Esophagus mucosa (tissue), 1 donor: ENCODE measurements around the gene SIRT1. TPM values are rescaled to one million over a fixed set of nuclear protein-coding genes. Genes with fewer than 3 reads are reported as not detected.
A peak's percentile ranks its signal among the peaks of the same experiment; 100 is the strongest.
"Not testable (repeated sequence)": the region's sequence is repeated elsewhere in the genome, so short reads cannot be mapped to it uniquely, and the experiment has no call there.

Source experiments
- ATAC-seq: fragments of 200-7000 bp; cut with Tn5 transposase; one replicate; pipeline ENCODE4 v1.9.1; 2020
- total RNA-seq: library from RNA; stranded (reverse); gene quantifications from one replicate; pipeline ENCODE4 v1.2.4, GENCODE V29; 2023
- donor health status: DM: yes; HTN: yes; CAD: no.

The SIRT1 gene
- 10.2 TPM for total RNA-seq

- ATAC-seq: peak; percentile 95
Measured at GRCh38 chr10:67884313-67884841, at the start of gene SIRT1. Gene SIRT1 (plus strand): TSS chr10:67884656. CDS start chr10:67884722, 66 bp downstream.

GRCh38 chr10:67835541-67836394, 48.7 kb upstream of the SIRT1 start:
- ATAC-seq: not testable (repeated sequence)

DNA sequence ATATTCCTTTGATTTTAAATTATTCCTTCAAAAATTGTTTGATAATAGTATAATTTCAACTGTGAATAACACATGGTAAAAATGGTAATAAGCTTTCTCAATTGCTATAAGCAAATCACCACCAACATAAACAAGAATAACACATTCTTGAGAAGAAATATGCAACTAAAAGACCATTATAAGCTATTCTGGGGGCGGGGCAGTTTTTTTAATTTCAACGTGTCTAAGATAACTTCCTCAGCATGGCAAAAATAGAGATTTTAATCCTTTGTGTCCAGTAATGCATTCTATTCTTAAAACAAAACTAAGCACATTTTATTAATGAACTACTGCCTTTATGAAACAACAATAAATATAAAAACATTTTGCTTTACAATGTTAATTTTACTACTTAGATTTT, 48.0 kb upstream of the SIRT1 start:
- no peak for ATAC-seq

GRCh38 chr10:67836972-67837371, 47.5 kb upstream of the SIRT1 start:
- ATAC-seq: no peak

DNA sequence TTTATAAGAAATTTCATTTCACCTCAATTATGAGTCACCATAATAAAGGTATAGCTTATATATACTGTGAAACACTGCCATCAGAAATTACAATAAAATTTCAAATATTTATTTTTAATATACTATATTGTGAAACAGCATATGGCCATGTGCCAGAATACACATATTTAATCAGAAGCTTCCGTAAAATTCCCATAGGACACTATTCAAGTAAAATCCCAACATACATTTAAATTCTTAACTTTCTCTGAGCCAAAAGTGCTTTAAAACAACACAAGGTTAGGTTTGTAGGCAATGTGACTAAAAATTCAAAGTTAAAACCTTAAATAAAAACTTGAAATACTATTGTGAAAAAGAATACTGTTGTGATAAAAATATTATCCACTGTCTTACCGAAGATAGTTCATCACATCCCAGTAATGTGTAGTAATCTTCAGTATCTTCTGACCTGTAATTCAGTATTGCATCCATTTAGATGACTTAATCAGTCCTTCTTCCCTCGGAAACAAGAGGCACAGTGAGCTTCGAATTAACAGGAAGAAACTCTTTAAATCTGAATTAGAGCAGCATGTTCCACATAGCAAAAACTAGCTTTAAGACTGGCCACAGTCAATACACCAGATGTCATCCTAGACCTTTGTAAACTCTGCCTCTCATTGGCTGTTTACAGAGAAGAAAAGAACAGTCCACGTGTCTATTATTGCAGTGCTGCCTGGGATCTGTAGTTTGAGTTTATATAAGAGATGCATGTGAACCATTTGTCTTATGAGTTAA, 46.7 kb upstream of the SIRT1 start, which contains the start of gene DNAJC12:
Gene DNAJC12, minus strand, starts transcription at position 648 of the 774 bp plus-strand sequence. Its CDS starts 177 bp downstream, at position 471.
- ATAC-seq: peak; percentile 72

GRCh38 chr10:67839511-67839910, 44.9 kb upstream of the SIRT1 start:
- not testable (repeated sequence) for ATAC-seq

GRCh38 chr10:67839951-67840350, 44.5 kb upstream of the SIRT1 start:
- no peak for ATAC-seq

GRCh38 chr10:67841737-67842136, 42.7 kb upstream of the SIRT1 start:
- no peak for ATAC-seq

- ATAC-seq: no peak
Measured at GRCh38 chr10:67843284-67843683, 41.2 kb upstream of the SIRT1 start.

DNA sequence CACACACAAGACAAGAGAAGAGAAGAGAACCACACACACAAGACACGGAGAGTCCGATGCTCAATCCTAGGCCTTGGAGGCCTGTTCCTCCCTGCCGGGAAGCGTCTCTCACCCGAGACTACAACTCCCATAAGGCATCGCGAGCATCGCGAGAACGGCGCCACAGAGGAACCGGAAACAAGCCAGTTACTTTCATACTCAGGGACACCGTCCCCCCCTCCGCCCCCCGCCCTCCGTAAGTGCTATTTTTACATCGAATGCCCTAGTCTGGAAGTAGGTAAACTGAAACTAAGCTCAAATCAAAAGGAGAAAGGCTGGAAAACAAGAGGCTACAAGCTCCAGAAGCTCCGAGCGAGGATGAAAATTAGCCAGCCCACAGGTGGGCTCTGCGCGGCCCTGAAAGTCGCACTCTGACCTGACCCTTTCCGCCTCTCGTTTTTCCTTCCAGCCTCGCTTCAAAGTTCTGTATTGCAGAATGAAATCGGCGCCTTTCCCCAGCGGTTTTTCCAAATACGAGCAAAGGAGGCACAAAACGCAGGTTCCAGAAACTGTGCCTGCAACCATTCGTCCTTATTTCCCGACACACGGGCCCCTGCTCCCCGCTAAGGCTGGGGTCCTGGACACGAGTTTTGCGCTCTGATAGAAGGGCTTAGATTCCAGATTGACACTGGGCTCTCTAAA, 35.0 kb upstream of the SIRT1 start:
- peak; percentile 96 for ATAC-seq

DNA sequence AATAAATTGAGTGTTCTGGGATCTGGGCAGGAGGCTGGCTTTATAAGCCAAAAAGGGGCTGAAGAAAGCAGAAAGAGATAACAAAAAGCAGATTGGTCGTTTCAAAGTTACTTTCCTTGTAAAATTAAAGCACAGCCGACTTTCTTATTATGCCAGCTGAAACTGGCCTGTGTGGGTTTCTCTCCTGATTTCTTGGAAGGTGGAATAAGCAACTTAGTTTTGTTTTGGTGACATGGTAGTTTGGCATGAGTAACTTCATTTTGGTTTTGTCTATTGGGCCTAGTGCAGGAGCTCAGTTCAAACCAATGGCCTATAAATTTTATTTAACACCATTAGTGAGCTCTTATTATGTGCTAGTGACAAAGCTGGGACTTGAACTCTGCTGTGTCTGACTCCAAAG, 33.3 kb upstream of the SIRT1 start:
- ATAC-seq: no peak

GRCh38 chr10:67852761-67853160, 31.7 kb upstream of the SIRT1 start:
- no peak for ATAC-seq

- no peak for ATAC-seq
Measured at GRCh38 chr10:67853512-67853911, 30.9 kb upstream of the SIRT1 start.

- ATAC-seq: no peak
Measured at GRCh38 chr10:67858971-67859370, 25.5 kb upstream of the SIRT1 start.

GRCh38 chr10:67861750-67862432, 22.6 kb upstream of the SIRT1 start:
- no peak for ATAC-seq

- no peak for ATAC-seq
Measured at GRCh38 chr10:67863094-67863493, 21.4 kb upstream of the SIRT1 start.

DNA sequence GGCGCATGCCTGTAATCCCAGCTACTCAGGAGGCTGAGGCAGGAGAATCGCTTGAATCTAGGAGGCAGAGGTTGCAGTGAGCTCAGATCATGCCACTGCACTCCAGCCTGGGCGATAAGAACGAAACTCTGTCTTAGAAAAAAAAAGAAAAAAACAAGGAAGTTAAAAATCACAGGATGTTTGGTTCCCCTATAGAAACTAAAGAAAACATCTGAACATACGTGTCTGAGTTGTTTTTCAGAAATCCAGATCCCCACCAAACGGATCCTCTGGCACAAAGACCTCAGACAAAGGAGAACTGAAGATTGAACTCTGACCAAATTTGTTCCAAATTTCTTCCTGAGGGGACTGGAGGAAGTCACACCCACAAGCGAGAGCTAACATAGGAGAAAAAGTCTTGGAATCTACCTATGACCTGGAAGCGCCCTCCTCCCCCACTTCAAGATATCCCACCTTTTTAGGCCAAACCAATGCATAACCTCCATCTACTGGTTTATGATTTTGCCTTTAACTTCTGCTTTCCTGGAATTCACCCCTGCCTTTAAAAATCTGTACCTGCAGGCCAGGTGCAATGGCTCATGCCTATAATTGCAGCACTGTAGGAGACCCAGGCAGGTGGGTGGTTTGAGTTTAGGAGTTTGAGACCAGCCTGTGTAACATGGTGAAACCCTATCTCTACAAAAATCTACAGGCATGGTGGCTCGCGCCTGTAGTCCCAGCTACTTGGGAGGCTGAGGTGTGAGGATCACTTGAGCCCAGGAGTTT, 19.7 kb upstream of the SIRT1 start:
- no peak for ATAC-seq

- ATAC-seq: no peak
Measured at GRCh38 chr10:67868132-67868531, 16.3 kb upstream of the SIRT1 start.

- ATAC-seq: no peak
Measured at GRCh38 chr10:67869996-67870395, 14.5 kb upstream of the SIRT1 start.

- no peak for ATAC-seq
Measured at GRCh38 chr10:67875340-67876238, 8.9 kb upstream of the SIRT1 start.
